Measurements from ENCODE around the gene LHX1. TPM values are rescaled to one million over a fixed set of nuclear protein-coding genes. Genes with fewer than 3 reads are reported as not detected.

LHX1 gene
- total and polyA plus RNA-seq, 10 donors = not detected

DNA sequence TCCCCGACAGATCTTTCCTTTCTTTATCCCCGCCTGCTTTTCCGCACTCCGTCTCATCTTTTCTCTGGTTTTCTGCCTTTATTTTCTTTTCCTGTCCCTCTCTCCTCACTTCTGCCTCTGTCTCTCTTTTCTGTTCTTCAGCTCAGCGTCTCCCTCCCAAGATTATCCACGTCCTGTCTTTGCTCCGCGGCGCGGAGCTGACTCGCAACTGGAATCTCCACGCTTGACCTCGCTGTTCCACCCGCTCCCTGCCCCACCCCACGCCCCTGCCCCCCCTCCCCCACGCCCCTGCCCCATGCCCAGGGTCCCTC, 4.9 kb upstream of the LHX1 start:
- TF ChIP-seq POLR2A (IDR thresholded peaks at IDR 0.05) = no peak
- TF ChIP-seq, protein P1, sequence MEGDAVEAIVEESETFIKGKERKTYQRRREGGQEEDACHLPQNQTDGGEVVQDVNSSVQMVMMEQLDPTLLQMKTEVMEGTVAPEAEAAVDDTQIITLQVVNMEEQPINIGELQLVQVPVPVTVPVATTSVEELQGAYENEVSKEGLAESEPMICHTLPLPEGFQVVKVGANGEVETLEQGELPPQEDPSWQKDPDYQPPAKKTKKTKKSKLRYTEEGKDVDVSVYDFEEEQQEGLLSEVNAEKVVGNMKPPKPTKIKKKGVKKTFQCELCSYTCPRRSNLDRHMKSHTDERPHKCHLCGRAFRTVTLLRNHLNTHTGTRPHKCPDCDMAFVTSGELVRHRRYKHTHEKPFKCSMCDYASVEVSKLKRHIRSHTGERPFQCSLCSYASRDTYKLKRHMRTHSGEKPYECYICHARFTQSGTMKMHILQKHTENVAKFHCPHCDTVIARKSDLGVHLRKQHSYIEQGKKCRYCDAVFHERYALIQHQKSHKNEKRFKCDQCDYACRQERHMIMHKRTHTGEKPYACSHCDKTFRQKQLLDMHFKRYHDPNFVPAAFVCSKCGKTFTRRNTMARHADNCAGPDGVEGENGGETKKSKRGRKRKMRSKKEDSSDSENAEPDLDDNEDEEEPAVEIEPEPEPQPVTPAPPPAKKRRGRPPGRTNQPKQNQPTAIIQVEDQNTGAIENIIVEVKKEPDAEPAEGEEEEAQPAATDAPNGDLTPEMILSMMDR (IDR thresholded peaks at IDR 0.05 in 8 of 11, conservative IDR thresholded peaks at IDR 0.05 in 3 of 11) = no peak
- TF ChIP-seq POLR2AphosphoS5 (IDR thresholded peaks at IDR 0.05) = no peak

GRCh38 chr17:36932694-36933511, 4.4 kb upstream of the LHX1 start:
- no peaks in the 10 kb centered on the region for H3K36me3 ChIP-seq
- H3K27me3 ChIP-seq (replicated peaks in 1 of 7) = peaks cover 30 to 100% (median 99%) of the 10 kb centered on the region in 7 donors
- H3K4me1 ChIP-seq = peaks cover 53 to 82% (median 75%) of the 10 kb centered on the region in 6 donors
- H3K9me3 ChIP-seq = no peaks in the 10 kb centered on the region
- intact Hi-C loops (cut with DNase I; ENCODE audit: low total_unique reads) = no loop called here
- WGBS, 5 donors = 7 to 10% (median 8%) methylated on average over 38 to 40 of the region's 40 CpGs
- no peak for DNase-seq
- TF ChIP-seq POLR2A (IDR thresholded peaks at IDR 0.05) = no peak
- TF ChIP-seq POLR2AphosphoS5 (IDR thresholded peaks at IDR 0.05) = no peak
- TF ChIP-seq, protein P1 (IDR thresholded peaks at IDR 0.05 in 8 of 11, conservative IDR thresholded peaks at IDR 0.05 in 3 of 11) = no peak
- H3K4me3 ChIP-seq = peak overlapping the region in 2 of 8 donors; percentile 12 to 57
- no peak overlapping the region for H3K27ac ChIP-seq

More for the DNA sequence above, 4.9 kb upstream of the LHX1 start:
- Histone ChIP-seq H3K36me3 (no peaks in the 10 kb centered on the region), H3K4me1 (peaks cover 49 to 82% (median 72%) of the 10 kb centered on the region in 6 donors), H3K9me3 (no peaks in the 10 kb centered on the region), H3K27me3 (replicated peaks in 1 of 7) (peaks cover 27 to 100% (median 96%) of the 10 kb centered on the region in 7 donors), H3K4me3 (peak overlapping the region in 4 of 8 donors; percentile 8 to 57 (median 20)), H3K27ac (no peak overlapping the region)
- no peak for DNase-seq
- WGBS, 5 donors = 3 to 7% (median 4%) methylated on average over 15 to 16 of the region's 16 CpGs
- intact Hi-C loops (cut with DNase I; ENCODE audit: low total_unique reads) = no loop called here

GRCh38 chr17:36933512-36934143, 3.6 kb upstream of the LHX1 start:
- no peaks in the 10 kb centered on the region for H3K9me3 ChIP-seq
- WGBS, 5 donors = 8 to 13% (median 10%) methylated on average over 22 to 23 of the region's 23 CpGs
- no peak for DNase-seq
- no peaks in the 10 kb centered on the region for H3K36me3 ChIP-seq
- no peak for TF ChIP-seq POLR2AphosphoS5 (IDR thresholded peaks at IDR 0.05)
- no peak for TF ChIP-seq POLR2A (IDR thresholded peaks at IDR 0.05)
- TF ChIP-seq, protein P1 (IDR thresholded peaks at IDR 0.05 in 8 of 11, conservative IDR thresholded peaks at IDR 0.05 in 3 of 11) = no peak
- intact Hi-C loops (cut with DNase I; ENCODE audit: low total_unique reads) = no loop called here
- peaks cover 36 to 100% (median 100%) of the 10 kb centered on the region in 7 donors for H3K27me3 ChIP-seq (replicated peaks in 1 of 7)
- no peak overlapping the region for H3K27ac ChIP-seq
- peak overlapping the region in 4 of 8 donors; percentile 12 to 57 (median 25) for H3K4me3 ChIP-seq
- peaks cover 58 to 82% (median 75%) of the 10 kb centered on the region in 6 donors for H3K4me1 ChIP-seq

GRCh38 chr17:36934144-36934691, 3.1 kb upstream of the LHX1 start:
- Histone ChIP-seq H3K4me3 (peak overlapping the region in 6 of 8 donors; percentile 12 to 57 (median 25)), H3K36me3 (no peaks in the 10 kb centered on the region), H3K4me1 (peaks cover 58 to 84% (median 77%) of the 10 kb centered on the region in 6 donors), H3K27me3 (replicated peaks in 1 of 7) (peaks cover 41 to 100% (median 100%) of the 10 kb centered on the region in 7 donors), H3K9me3 (no peaks in the 10 kb centered on the region), H3K27ac (no peak overlapping the region)
- 5 to 16% (median 9%) methylated on average over 6 to 26 of the region's 26 CpGs for WGBS, 5 donors
- no peak for DNase-seq
- TF ChIP-seq, protein P1 (IDR thresholded peaks at IDR 0.05 in 8 of 11, conservative IDR thresholded peaks at IDR 0.05 in 3 of 11) = no peak
- TF ChIP-seq POLR2A (IDR thresholded peaks at IDR 0.05) = no peak
- TF ChIP-seq POLR2AphosphoS5 (IDR thresholded peaks at IDR 0.05) = no peak
- intact Hi-C loops (cut with DNase I; ENCODE audit: low total_unique reads) = no loop called here
